AG04450 (cell line): ENCODE measurements around the gene ARFIP1. TPM values are rescaled to one million over a fixed set of nuclear protein-coding genes. Genes with fewer than 3 reads are reported as not detected.

ENCODE experiments used
- CTCF ChIA-PET: fragments of 300-600, 350-600 bp; formaldehyde crosslinking; extraction: SDS; loops from one replicate; lab custom pipeline; 2022; ENCODE audit warnings: antibody characterized with exemption, inconsistent platforms; lab: Charles Lee
- POLR2A ChIA-PET: fragments of 350-600 bp; formaldehyde crosslinking; extraction: SDS; loops from one replicate; lab custom pipeline; 2021; ENCODE audit warnings: antibody characterized with exemption, inconsistent platforms; lab: Yijun Ruan, JAX
- DNase-seq: peaks from one replicate; pipeline ENCODE4 v3.0.0-alpha.2; 2011; ENCODE audit warnings: low read depth, low spot score
- H3K27ac ChIP-seq: one replicate; pipeline ENCODE4 v1.5.1; 2012; ENCODE audit warnings: low read depth, low read length, control low read depth
- H3K27me3 ChIP-seq: one replicate; pipeline ENCODE4 v1.6.0; 2012; ENCODE audit warnings: low read length; ENCODE audit not compliant: control insufficient read depth, insufficient read depth
- H3K4me3 ChIP-seq: 2 replicates; pipeline ENCODE4 v1.5.1; 2011; ENCODE audit warnings: mild to moderate bottlenecking, low read depth, low read length, control low read depth
- H3K9me3 ChIP-seq: 2 replicates; pipeline ENCODE4 v1.5.1; 2012; ENCODE audit warnings: low read length; ENCODE audit not compliant: control insufficient read depth, insufficient read depth
- CTCF ChIP-seq: IDR thresholded peaks from 2 replicates; pipeline ENCODE4 v1.5.1; 2011; ENCODE audit warnings: low read depth, low read length, control low read depth, inconsistent platforms
- polyA plus RNA-seq: library from polyadenylated mRNA; depleted of rRNA; stranded (reverse); fragments of >200 nt; gene quantifications from 2 replicates; pipeline ENCODE4 v1.2.3, GENCODE V29; 2011

ARFIP1 gene
- polyA plus RNA-seq, 1 experiment: 42.0 TPM

- TF ChIP-seq CTCF: no peak
- CTCF ChIA-PET: no interaction called here
- Histone ChIP-seq H3K27ac (no peak overlapping the region), H3K9me3 (peaks cover 12% of the 10 kb centered on the region), H3K4me3 (no peak overlapping the region), H3K27me3 (no peaks in the 10 kb centered on the region)
- POLR2A ChIA-PET: no interaction called here
- no peak for DNase-seq
These were observed 141.0 kb downstream of the ARFIP1 start for GRCh38 chr4:152920768-152921167.

GRCh38 chr4:152921284-152921683 is 141.5 kb downstream of the ARFIP1 start:
- ChIA-PET CTCF (no interaction called here), POLR2A (no interaction called here)
- no peak overlapping the region for H3K4me3 ChIP-seq
- H3K9me3 ChIP-seq: peaks cover 12% of the 10 kb centered on the region
- H3K27me3 ChIP-seq: no peaks in the 10 kb centered on the region
- DNase-seq: no peak
- H3K27ac ChIP-seq: no peak overlapping the region
- no peak for TF ChIP-seq CTCF

GRCh38 chr4:152925851-152926250 is 146.1 kb downstream of the ARFIP1 start:
- ChIA-PET POLR2A (no interaction called here), CTCF (interaction anchor here (0.7 kb wide), 2 partner anchors 8 to 202 kb away, joined by 3 to 4 read pairs; no protein-coding TSS in a partner anchor)
- Histone ChIP-seq H3K9me3 (no peaks in the 10 kb centered on the region), H3K4me3 (no peak overlapping the region), H3K27ac (no peak overlapping the region), H3K27me3 (peaks cover 3% of the 10 kb centered on the region)
- no peak for TF ChIP-seq CTCF
- no peak for DNase-seq

- Histone ChIP-seq H3K27ac (no peak overlapping the region), H3K4me3 (no peak overlapping the region), H3K27me3 (peaks cover 3% of the 10 kb centered on the region), H3K9me3 (no peaks in the 10 kb centered on the region)
- no peak for TF ChIP-seq CTCF
- CTCF ChIA-PET: interaction anchor here (0.7 kb wide), 1 partner anchor 198 kb away, joined by 7 read pairs; no protein-coding TSS in a partner anchor
- POLR2A ChIA-PET: no interaction called here
- DNase-seq: no peak
These were observed 147.2 kb downstream of the ARFIP1 start for GRCh38 chr4:152926959-152927358.

- H3K27ac ChIP-seq: no peak overlapping the region
- peaks cover 3% of the 10 kb centered on the region for H3K27me3 ChIP-seq
- ChIA-PET CTCF (no interaction called here), POLR2A (no interaction called here)
- DNase-seq: no peak
- H3K4me3 ChIP-seq: no peak overlapping the region
- no peak for TF ChIP-seq CTCF
- H3K9me3 ChIP-seq: no peaks in the 10 kb centered on the region
These were observed 148.0 kb downstream of the ARFIP1 start for GRCh38 chr4:152927737-152928136.
